RWPE2 (cell line): Measurements from ENCODE around the gene ARHGEF28.

ENCODE experiments used
- ATAC-seq: fragments of 200-7000 bp; cut with Tn5 transposase; 3 replicates; pipeline ENCODE4 v1.9.1; 2021; ENCODE audit warnings: low read depth
- DNase-seq: peaks from one replicate; pipeline ENCODE4 v3.0.0-alpha.2; 2020; ENCODE audit warnings: low spot score
- H3K27ac ChIP-seq: fragments of 450-650 bp; 2 replicates; pipeline ENCODE4 v1.5.1; 2017; ENCODE audit warnings: mild to moderate bottlenecking; ENCODE audit not compliant: poor library complexity, severe bottlenecking
- H3K27me3 ChIP-seq: fragments of 250-450 bp; sonication (Bioruptor Pico); 2 replicates; pipeline ENCODE4 v1.5.1; 2021; ENCODE audit warnings: mild to moderate bottlenecking, moderate library complexity; ENCODE audit not compliant: insufficient read depth, poor library complexity, severe bottlenecking
- H3K36me3 ChIP-seq: fragments of 250-450 bp; sonication (Bioruptor Pico); 2 replicates; pipeline ENCODE4 v1.5.1; 2020; ENCODE audit warnings: low read depth, mild to moderate bottlenecking, moderate library complexity
- H3K4me1 ChIP-seq: fragments of 250-450 bp; sonication (Bioruptor Pico); 2 replicates; pipeline ENCODE4 v1.5.1; 2021; ENCODE audit warnings: mild to moderate bottlenecking, moderate library complexity; ENCODE audit not compliant: insufficient read depth, poor library complexity, severe bottlenecking
- H3K4me3 ChIP-seq: fragments of 250-450 bp; sonication (Bioruptor Pico); 2 replicates; pipeline ENCODE4 v1.5.1; 2021; ENCODE audit warnings: mild to moderate bottlenecking, moderate library complexity; ENCODE audit not compliant: severe bottlenecking
- H3K9me3 ChIP-seq: fragments of 250-450 bp; sonication (Bioruptor Pico); 2 replicates; pipeline ENCODE4 v1.5.1; 2021; ENCODE audit warnings: mild to moderate bottlenecking, moderate library complexity; ENCODE audit not compliant: severe bottlenecking
- CTCF ChIP-seq: fragments of 450-650 bp; IDR thresholded peaks from one replicate; pipeline ENCODE4 v1.5.1; 2017; ENCODE audit warnings: mild to moderate bottlenecking, moderate library complexity; ENCODE audit not compliant: poor library complexity, severe bottlenecking

Gene ARHGEF28

DNA sequence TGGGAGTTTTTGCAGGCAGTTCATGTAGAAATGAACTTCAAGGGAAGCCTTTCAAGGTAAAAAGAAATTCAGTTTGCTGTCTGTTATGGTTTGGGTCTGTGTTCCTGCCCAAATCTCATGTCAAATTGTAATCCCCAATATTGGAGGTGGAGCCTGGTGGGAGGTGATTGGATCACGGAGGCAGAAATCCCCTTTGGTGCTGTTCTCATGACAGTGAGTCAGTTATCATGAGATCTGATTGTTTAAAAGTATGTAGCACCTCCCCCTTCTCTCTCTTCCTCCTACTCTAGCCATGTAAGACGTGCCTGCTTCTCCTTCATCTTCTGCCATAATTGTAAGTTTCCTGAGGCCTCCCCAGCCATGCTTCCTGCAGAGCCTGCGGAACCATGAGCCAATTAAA lies 341.4 kb downstream of the ARHGEF28 start:
- Histone ChIP-seq H3K4me3 (no peak overlapping the region), H3K27me3 (no peaks in the 10 kb centered on the region), H3K36me3 (no peaks in the 10 kb centered on the region), H3K4me1 (peaks cover 2% of the 10 kb centered on the region), H3K27ac (no peak overlapping the region), H3K9me3 (no peaks in the 10 kb centered on the region)
- TF ChIP-seq CTCF, result no peak
- ATAC-seq, result no peak
- DNase-seq, result no peak

DNA sequence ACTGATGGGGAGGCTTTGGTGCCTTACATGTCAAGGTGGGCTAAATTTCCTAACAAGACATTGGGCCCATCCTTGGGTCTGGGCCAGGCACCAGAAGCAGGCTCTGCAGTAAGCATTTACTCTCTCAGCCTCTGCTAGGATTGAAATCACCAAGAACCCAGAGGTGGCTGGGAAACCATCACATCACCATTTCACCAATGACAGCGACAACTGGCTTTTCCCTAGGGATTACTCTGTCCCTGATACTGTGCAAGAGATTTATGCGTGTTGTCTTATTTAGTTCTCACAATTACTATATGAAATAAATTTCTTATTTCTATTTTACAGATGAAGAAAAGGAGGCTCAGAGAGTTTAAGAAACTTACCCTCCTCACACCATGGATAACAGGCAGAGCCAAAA lies 342.2 kb downstream of the ARHGEF28 start:
- ATAC-seq, result no peak
- H3K27me3 ChIP-seq, result no peaks in the 10 kb centered on the region
- H3K4me3 ChIP-seq, result no peak overlapping the region
- H3K4me1 ChIP-seq, result no peaks in the 10 kb centered on the region
- no peaks in the 10 kb centered on the region for H3K36me3 ChIP-seq
- H3K27ac ChIP-seq, result no peak overlapping the region
- no peak for TF ChIP-seq CTCF
- no peak for DNase-seq
- H3K9me3 ChIP-seq, result no peaks in the 10 kb centered on the region

DNA sequence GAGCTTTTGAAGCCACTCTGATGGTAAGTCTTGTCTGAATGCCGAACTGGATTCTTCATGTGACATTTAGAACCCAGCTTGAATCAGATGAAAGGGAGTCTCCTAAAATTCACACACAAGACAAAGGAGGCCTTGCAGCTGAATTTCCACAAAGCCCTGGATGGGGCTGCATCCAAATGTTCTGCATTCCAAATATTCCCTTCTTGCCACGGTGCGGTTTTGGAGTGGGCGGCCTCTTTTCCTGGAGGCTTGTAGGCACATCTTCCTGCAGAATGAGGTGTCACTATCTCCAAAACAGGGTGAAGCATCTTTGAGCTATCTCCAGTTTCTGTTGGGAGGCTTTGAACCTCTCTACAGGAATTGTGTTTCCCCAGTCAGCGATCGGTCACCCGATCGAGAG lies 342.7 kb downstream of the ARHGEF28 start:
- Histone ChIP-seq H3K9me3 (no peaks in the 10 kb centered on the region), H3K27me3 (no peaks in the 10 kb centered on the region), H3K36me3 (no peaks in the 10 kb centered on the region), H3K4me1 (no peaks in the 10 kb centered on the region), H3K4me3 (no peak overlapping the region), H3K27ac (no peak overlapping the region)
- TF ChIP-seq CTCF, result no peak
- ATAC-seq, result no peak
- DNase-seq, result no peak

DNA sequence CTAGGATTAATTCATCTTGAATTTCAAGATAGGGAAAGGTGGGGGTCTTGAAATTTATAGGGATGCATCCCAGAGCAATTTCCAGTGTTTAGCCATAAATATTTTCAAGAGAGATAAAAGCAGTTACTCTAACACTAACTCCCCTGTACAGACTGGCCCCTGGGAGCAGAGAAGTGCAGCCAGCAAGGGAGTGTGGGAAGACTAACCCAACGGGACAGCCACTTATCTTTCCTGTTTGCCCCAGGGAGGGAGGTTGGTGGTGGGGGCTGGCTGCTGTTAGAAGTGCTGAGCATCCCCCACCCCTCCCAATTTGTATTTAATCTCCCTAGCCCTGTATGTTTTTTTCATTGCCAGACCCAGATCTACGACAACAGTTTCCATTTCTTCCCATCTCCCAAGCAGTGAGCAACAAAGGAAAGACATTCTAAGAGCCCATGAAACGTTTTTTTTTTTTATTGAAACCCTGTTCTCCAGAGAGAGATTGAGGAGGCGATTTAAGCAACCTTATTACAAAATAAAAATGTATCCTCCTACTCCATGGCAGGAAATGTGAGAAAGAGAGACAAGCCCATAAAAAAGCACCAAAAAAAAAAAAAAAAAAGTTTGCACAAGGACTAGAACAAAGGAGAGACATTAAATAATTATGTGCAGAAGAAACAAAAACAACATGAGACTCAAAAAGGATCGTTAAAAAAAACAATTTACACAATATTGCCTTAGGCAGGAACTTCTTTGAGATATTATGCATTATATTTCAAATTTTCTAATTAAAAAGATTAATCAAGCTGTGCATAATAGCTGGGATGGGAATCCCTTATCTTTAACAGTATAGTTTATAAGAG lies 343.4 kb downstream of the ARHGEF28 start:
- no peaks in the 10 kb centered on the region for H3K36me3 ChIP-seq
- DNase-seq (no peak), ATAC-seq (no peak)
- no peak for TF ChIP-seq CTCF
- no peaks in the 10 kb centered on the region for H3K27me3 ChIP-seq
- H3K27ac ChIP-seq, result no peak overlapping the region
- no peaks in the 10 kb centered on the region for H3K4me1 ChIP-seq
- no peaks in the 10 kb centered on the region for H3K9me3 ChIP-seq
- no peak overlapping the region for H3K4me3 ChIP-seq

DNA sequence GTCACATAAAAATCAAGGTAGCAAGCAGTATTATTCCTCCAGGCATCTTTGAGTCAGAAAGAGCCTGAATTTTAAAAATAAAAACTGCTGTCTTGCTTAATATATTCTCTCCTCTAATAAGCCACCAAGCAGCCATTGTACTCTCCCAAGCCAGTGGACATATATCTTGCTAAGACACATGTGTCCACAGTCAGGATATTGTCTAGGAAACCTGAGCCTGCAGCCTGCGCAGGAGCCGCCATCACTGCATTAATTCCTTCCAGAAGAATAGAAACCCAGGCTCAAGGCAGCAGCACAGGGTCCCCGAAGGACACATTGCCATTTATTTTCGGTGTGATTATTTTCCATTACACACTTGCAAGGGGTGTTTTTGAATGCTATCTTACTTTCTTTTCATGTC lies 345.3 kb downstream of the ARHGEF28 start:
- no peaks in the 10 kb centered on the region for H3K36me3 ChIP-seq
- H3K27ac ChIP-seq, result no peak overlapping the region
- DNase-seq (no peak), ATAC-seq (no peak)
- no peaks in the 10 kb centered on the region for H3K9me3 ChIP-seq
- no peak for TF ChIP-seq CTCF
- H3K4me1 ChIP-seq, result no peaks in the 10 kb centered on the region
- H3K4me3 ChIP-seq, result no peak overlapping the region
- no peaks in the 10 kb centered on the region for H3K27me3 ChIP-seq
